Right lobe of liver (tissue), 6 donors: Measurements from ENCODE around the gene ATG101. TPM values are rescaled to one million over a fixed set of nuclear protein-coding genes. Genes with fewer than 3 reads are reported as not detected.

Source experiments
- ATAC-seq, 4 donors: fragments of 200-7000 bp; cut with Tn5 transposase; one replicate each; pipeline ENCODE4 v1.9.1; 2020; ENCODE audit warnings: mild to moderate bottlenecking in 4 of 4, moderate library complexity in 4 of 4
- DNase-seq, 3 donors: peaks; one replicate each; pipeline ENCODE4 v3.0.0-alpha.2; 2020
- H3K27ac ChIP-seq, 3 donors: fragments of 200-600 bp; one replicate each; pipeline ENCODE4 v1.8.0; 2022
- H3K27me3 ChIP-seq, 2 donors: fragments of 200-600 bp; one replicate each; pipeline ENCODE4 v1.8.0; 2022
- H3K36me3 ChIP-seq, 4 donors: fragments of 200-600 bp; sonication (generic) in 1 of 4; one replicate each; pipeline versions ENCODE4 v1.5.1 to v1.8.0; 2017 to 2022; ENCODE audit warnings: control low read depth in 1 of 4
- H3K4me1 ChIP-seq, 4 donors: fragments of 200-600 bp; sonication (generic) in 1 of 4; one replicate each; pipeline versions ENCODE4 v1.5.1 to v1.8.0; 2017 to 2022; ENCODE audit warnings: control low read depth in 1 of 4
- H3K4me3 ChIP-seq, 3 donors: fragments of 200-600 bp; one replicate each; pipeline ENCODE4 v1.8.0; 2022
- H3K9me3 ChIP-seq, 4 donors: fragments of 200-600 bp; sonication (generic) in 1 of 4; one replicate each; pipeline versions ENCODE4 v1.5.1 to v1.8.0; 2017 to 2022; ENCODE audit warnings: control low read depth in 1 of 4
- POLR2A ChIP-seq: fragments of 450-650 bp; IDR thresholded peaks from one replicate; pipeline ENCODE4 v1.6.1; 2017; ENCODE audit warnings: antibody characterized with exemption, mild to moderate bottlenecking
- WGBS: methylation state at CpG from one replicate; pipeline ENCODE4 v1.1.6; 2018; ENCODE audit warnings: low coverage, low lambda C conversion rate; ENCODE audit not compliant: insufficient coverage; ENCODE audit errors: missing lambda C conversion rate; 5-methylcytosine and 5-hydroxymethylcytosine counted together
- intact Hi-C, 2 donors: fragments of 100-400 bp; cut with DNase I; formaldehyde crosslinking; loops; one replicate each; pipeline versions ENCODE4 v1.11.2 to v1.14.1; 2022
- total RNA-seq, 6 experiments: library from RNA; depleted of rRNA in 2 of 6; stranded (reverse); fragments of >200 nt in 2 of 6; fragmentation: NEBNext Ultra II Directional in 3 of 6; extraction: Animal tissue kit (Norgen Biotek cat#: 25700) in 3 of 6; gene quantifications; one replicate each; pipeline versions ENCODE4 v1.1.0 to v1.2.4, GENCODE V29; 2016 to 2023
- TF ChIP-seq, protein P1 (sequence below), 4 donors: fragments of 200-600 bp in 3 of 4; fragments of 450-650 bp in 1 of 4; IDR thresholded peaks; one replicate each; pipeline versions ENCODE4 v1.5.1 to v1.8.0; 2016 to 2022; ENCODE audit warnings: antibody characterized with exemption in 4 of 4, mild to moderate bottlenecking in 2 of 4
- donor health status: DM: no; HTN: yes; CAD: no.
- donor health status: DM: no; HTN: no; CAD: no.
- donor health status: DM: no; HTN: no; CAD: no.
- donor health status: DM: no; HTN: yes; CAD: no.
- donor health status: DM: no; HTN: yes; CAD: no.

ATG101 gene
- total RNA-seq, 6 experiments from 2014 or later = 17.4 to 29.7 (median 21.0) TPM

DNA sequence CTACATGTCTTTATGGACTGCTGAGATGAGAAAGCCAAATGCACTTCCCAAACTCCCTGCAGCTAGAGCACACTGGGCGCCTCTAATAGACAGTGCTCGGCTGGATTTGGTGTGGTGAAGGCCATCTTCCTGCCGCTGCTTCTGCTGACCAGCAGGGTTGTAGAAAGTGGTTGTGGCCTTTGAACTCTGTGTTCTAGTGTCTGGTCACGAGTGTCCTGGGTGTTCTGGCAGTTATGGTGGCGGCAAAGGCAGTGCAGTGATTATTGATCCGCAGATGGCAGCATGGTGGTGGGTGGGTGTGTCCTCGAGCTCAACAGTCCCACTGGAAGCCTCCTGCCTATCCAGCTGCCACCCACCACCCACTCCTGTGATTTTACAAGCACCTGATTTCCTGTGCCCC, 53.1 kb downstream of the ATG101 start:
- Histone ChIP-seq H3K4me1 (peaks cover 0 to 38% (median 19%) of the 10 kb centered on the region in 4 donors), H3K27ac (peak overlapping the region in 2 of 3 donors; percentile 52 to 60), H3K36me3 (no peaks in the 10 kb centered on the region), H3K27me3 (no peaks in the 10 kb centered on the region), H3K9me3 (no peaks in the 10 kb centered on the region), H3K4me3 (no peak overlapping the region)
- DNase-seq (peak in 2 of 3 donors; percentile 74 to 83), ATAC-seq (peak; percentile 27 to 67 (median 47))
- 11% methylated on average over 1 of the region's 7 CpGs for WGBS
- TF ChIP-seq POLR2A = no peak
- TF ChIP-seq, protein P1, sequence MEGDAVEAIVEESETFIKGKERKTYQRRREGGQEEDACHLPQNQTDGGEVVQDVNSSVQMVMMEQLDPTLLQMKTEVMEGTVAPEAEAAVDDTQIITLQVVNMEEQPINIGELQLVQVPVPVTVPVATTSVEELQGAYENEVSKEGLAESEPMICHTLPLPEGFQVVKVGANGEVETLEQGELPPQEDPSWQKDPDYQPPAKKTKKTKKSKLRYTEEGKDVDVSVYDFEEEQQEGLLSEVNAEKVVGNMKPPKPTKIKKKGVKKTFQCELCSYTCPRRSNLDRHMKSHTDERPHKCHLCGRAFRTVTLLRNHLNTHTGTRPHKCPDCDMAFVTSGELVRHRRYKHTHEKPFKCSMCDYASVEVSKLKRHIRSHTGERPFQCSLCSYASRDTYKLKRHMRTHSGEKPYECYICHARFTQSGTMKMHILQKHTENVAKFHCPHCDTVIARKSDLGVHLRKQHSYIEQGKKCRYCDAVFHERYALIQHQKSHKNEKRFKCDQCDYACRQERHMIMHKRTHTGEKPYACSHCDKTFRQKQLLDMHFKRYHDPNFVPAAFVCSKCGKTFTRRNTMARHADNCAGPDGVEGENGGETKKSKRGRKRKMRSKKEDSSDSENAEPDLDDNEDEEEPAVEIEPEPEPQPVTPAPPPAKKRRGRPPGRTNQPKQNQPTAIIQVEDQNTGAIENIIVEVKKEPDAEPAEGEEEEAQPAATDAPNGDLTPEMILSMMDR (IDR thresholded peaks at IDR 0.05) = peak in 2 of 4 donors; percentile 6 to 20
- intact Hi-C loops = loop anchor here (5.0 kb wide), 2 partner anchors 41 to 116 kb away; partner anchors contain the start of gene TAMALIN (in 1 of the 2)

DNA sequence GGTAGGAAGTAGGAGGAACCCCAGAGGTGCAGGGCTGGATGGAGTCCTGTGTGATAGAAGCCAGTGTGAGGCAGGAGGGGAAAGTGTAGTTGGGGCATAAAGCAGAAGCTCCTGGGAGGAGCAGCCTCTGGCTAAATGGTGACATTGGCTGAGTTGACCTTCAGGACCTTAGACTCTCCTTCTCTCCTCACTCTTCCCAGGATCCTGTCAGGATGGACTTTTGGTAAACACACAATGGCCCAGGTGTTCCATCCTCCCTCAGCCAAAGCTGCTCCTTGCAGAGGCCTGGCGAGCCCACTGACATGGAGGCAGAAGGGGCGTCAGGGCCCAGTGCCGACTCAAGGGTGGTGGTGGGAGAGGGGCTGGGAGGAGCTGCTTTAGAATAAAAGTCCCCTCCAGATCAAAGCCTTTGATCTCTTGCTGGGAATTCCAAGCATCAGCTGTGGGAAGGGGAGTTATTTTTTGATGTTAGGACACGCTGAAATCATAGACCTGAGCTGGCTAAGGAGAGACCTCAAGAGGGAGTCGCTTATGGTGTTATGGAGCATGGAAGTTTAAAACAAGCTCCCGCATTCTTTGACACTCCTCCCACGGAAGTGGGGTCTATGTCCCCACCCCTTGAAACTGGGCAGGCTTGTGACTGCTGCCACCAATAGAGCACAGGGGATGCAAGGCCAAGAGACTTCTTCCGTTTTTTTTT, 53.9 kb downstream of the ATG101 start:
- H3K27ac ChIP-seq = peak overlapping the region in 2 of 3 donors; percentile 40 to 60
- intact Hi-C loops = loop anchor here (5.0 kb wide), 2 partner anchors 41 to 116 kb away; partner anchors contain the start of gene TAMALIN (in 1 of the 2)
- H3K36me3 ChIP-seq = no peaks in the 10 kb centered on the region
- no peak for TF ChIP-seq POLR2A
- TF ChIP-seq, protein P1 (IDR thresholded peaks at IDR 0.05) = no peak
- H3K9me3 ChIP-seq = no peaks in the 10 kb centered on the region
- H3K27me3 ChIP-seq = no peaks in the 10 kb centered on the region
- WGBS = 100% methylated on average over 3 of the region's 8 CpGs
- H3K4me3 ChIP-seq = no peak overlapping the region
- DNase-seq (no peak), ATAC-seq (no peak)
- peaks cover 0 to 30% (median 15%) of the 10 kb centered on the region in 4 donors for H3K4me1 ChIP-seq

DNA sequence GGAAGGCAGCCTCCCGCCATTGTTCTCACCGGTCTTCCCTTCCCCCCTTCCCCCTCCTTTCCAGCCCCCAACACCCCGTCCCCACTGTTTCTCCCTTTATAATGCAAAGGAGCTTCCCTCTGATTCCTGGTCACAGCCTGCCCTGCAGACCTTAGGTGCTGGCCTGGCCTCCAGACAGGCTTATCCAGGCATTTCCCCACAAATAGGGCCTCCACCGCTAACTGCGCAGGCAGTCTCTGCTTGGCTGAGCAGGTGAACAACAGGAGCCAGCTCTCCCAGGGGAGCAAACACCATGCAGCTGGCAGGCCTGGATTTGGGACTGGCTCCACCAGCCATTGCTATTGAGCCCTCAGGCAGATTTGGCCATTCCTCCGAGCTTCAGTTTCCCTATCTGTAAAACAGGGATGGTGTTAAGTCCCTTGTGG, 55.7 kb downstream of the ATG101 start:
- no peak overlapping the region for H3K4me3 ChIP-seq
- ATAC-seq = no peak
- WGBS = 29% methylated on average over 1 of the region's 6 CpGs
- H3K4me1 ChIP-seq = peaks cover 0 to 16% (median 7%) of the 10 kb centered on the region in 4 donors
- no peaks in the 10 kb centered on the region for H3K9me3 ChIP-seq
- TF ChIP-seq, protein P1 (IDR thresholded peaks at IDR 0.05) = no peak
- no peak for TF ChIP-seq POLR2A
- intact Hi-C loops = no loop called here
- no peaks in the 10 kb centered on the region for H3K27me3 ChIP-seq
- no peaks in the 10 kb centered on the region for H3K36me3 ChIP-seq
- DNase-seq = peak in 1 of 3 donors; percentile 46
- H3K27ac ChIP-seq = peak overlapping the region in 1 of 3 donors; percentile 42

DNA sequence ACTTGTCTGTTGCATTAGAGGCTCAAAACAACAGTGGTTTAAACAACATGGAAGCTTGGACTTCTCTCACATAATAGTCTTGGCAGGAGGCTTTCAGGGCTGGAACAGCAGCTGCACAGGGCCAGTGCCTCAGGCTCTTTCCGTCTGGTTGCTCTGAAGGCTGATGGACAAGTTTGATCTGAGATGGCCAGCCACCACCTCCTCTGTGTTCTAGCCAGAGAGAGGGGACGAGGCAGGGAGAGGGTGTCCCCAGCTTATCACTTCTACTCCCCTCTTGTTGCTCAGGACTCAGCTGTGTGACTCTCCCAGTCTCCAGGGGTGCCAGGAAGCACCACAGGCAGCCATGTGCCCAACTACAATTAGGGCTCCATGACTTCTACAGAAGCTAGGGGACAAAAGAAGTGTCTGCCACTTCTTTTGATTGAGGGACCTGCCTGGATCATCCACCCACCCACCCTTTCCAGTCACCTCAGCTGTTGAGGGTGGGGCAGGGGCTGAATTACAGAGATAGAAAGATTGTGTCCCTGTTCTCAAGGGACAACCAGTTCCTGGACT, 56.3 kb downstream of the ATG101 start:
- Histone ChIP-seq H3K4me1 (peaks cover 0 to 16% (median 7%) of the 10 kb centered on the region in 4 donors), H3K4me3 (no peak overlapping the region), H3K27me3 (no peaks in the 10 kb centered on the region), H3K27ac (peak overlapping the region; percentile 37 to 53 (median 42)), H3K9me3 (no peaks in the 10 kb centered on the region), H3K36me3 (no peaks in the 10 kb centered on the region)
- no CpG with 5 or more reads among the region's 2 CpGs for WGBS
- TF ChIP-seq POLR2A = no peak
- TF ChIP-seq, protein P1 (IDR thresholded peaks at IDR 0.05) = no peak
- DNase-seq (no peak), ATAC-seq (no peak)
- intact Hi-C loops = no loop called here

Other genes with a start within 250 kb of the ATG101 start
- 1 to 10 TPM in 2 of 6 experiments, under 1 TPM in 4; 0.14 to 1.8 (median 0.55) TPM for gene FIGNL2, start 221.3 kb upstream of the ATG101 start, total RNA-seq
- 10 to 100 TPM in 1 of 6 experiments, 1 to 10 TPM in 2, not detected in 3; 1.1 to 10.5 (median 2.1) TPM for gene ANKRD33, start 181.9 kb upstream of the ATG101 start, total RNA-seq
- gene ACVRL1, start 162.5 kb upstream of the ATG101 start, total RNA-seq = 10 to 100 TPM in 1 of 6 experiments, 1 to 10 TPM in 5; 2.9 to 10.7 (median 6.2) TPM
- gene ACVR1B, start 118.3 kb upstream of the ATG101 start, total RNA-seq = 10 to 100 TPM; 14.1 to 28.0 (median 25.0) TPM
- gene TAMALIN, start 63.0 kb upstream of the ATG101 start, total RNA-seq = 1 to 10 TPM; 2.9 to 6.5 (median 3.9) TPM
- 1 to 10 TPM; 5.0 to 8.8 (median 7.7) TPM for gene NR4A1, start 18.5 kb upstream of the ATG101 start, total RNA-seq
- not detected for gene SMIM41, start 9.7 kb downstream of the ATG101 start, total RNA-seq
- under 1 TPM; 0.09 to 0.51 (median 0.15) TPM for gene KRT80, start 122.0 kb downstream of the ATG101 start, total RNA-seq
- gene KRT7, start 163.3 kb downstream of the ATG101 start, total RNA-seq = 10 to 100 TPM in 3 of 6 experiments, 1 to 10 TPM in 3; 3.4 to 19.2 (median 10.7) TPM
- gene KRT86, start 204.7 kb downstream of the ATG101 start, total RNA-seq = not detected
- under 1 TPM in 1 of 6 experiments, not detected in 5; 0.13 TPM for gene KRT81, start 221.6 kb downstream of the ATG101 start, total RNA-seq